ENCODE data around the gene MYO15A. TPM values are rescaled to one million over a fixed set of nuclear protein-coding genes. Genes with fewer than 3 reads are reported as not detected.

MYO15A gene
- polyA plus RNA-seq, 1 donor (not counting 4 experiments of a cell fraction or from before 2014, with no cell fraction given): 0.20 TPM

GRCh38 chr17:18159551-18160120, 51.1 kb downstream of the MYO15A start:
- H3K4me3 ChIP-seq (ENCODE audit: control insufficient read depth in 2 of 3, extremely low read depth in 1 of 3, insufficient read depth in 2 of 3, low read depth in 1 of 3, low read length in 3 of 3): no peak overlapping the region
- no peak overlapping the region for H2AFZ ChIP-seq (ENCODE audit: control insufficient read depth, low read length)
- peaks cover 9% of the 10 kb centered on the region for H3K4me1 ChIP-seq (ENCODE audit: control insufficient read depth, extremely low read depth, insufficient read depth, low read length)
- TF ChIP-seq EZH2 (IDR thresholded peaks at IDR 0.05; ENCODE audit: low read length): no peak
- no peak for TF ChIP-seq CTCF (optimal IDR thresholded peaks at IDR 0.05 in 1 of 3, IDR thresholded peaks at IDR 0.05 in 1 of 3, conservative IDR thresholded peaks at IDR 0.05 in 1 of 3; ENCODE audit: extremely low read depth in 1 of 3, insufficient read depth in 2 of 3, low read length in 3 of 3)
- no peak overlapping the region for H3K27ac ChIP-seq (ENCODE audit: control insufficient read depth, insufficient read depth, low read length)
- H4K20me1 ChIP-seq (ENCODE audit: control insufficient read depth, extremely low read depth, insufficient read depth, low read length): no peaks in the 10 kb centered on the region
- no peaks in the 10 kb centered on the region for H3K79me2 ChIP-seq (ENCODE audit: control insufficient read depth, insufficient read depth, low read length)
- no peak overlapping the region for H3K9ac ChIP-seq (ENCODE audit: control insufficient read depth, extremely low read depth, insufficient read depth, low read length)
- no peak overlapping the region for H3K4me2 ChIP-seq (ENCODE audit: control insufficient read depth, extremely low read depth, insufficient read depth, low read depth, low read length)
- H3K9me1 ChIP-seq (ENCODE audit: control insufficient read depth, extremely low read depth, insufficient read depth, low read length): no peaks in the 10 kb centered on the region
- no peaks in the 10 kb centered on the region for H3K27me3 ChIP-seq (ENCODE audit: control insufficient read depth, extremely low read depth, insufficient read depth, low read length)
- dilution Hi-C loops (cut with MboI; ENCODE audit: extremely low pct_ligation_motif_present, low sequenced_read_pairs): no loop called here
- no peaks in the 10 kb centered on the region for H3K9me3 ChIP-seq (ENCODE audit: control insufficient read depth, low read depth, low read length)
- H3K36me3 ChIP-seq (ENCODE audit: control insufficient read depth in 2 of 2, extremely low read depth in 1 of 2, insufficient read depth in 2 of 2, low read length in 2 of 2): no peaks in the 10 kb centered on the region
- FAIRE-seq (peak; percentile 26), DNase-seq (ENCODE audit: low read depth, low spot score) (no peak)

GRCh38 chr17:18160128-18160856, 51.7 kb downstream of the MYO15A start:
- dilution Hi-C loops (cut with MboI; ENCODE audit: extremely low pct_ligation_motif_present, low sequenced_read_pairs): no loop called here

More at GRCh38 chr17:18160128-18160856, 51.7 kb downstream of the MYO15A start:
- no peak overlapping the region for H3K4me2 ChIP-seq (ENCODE audit: control insufficient read depth, extremely low read depth, insufficient read depth, low read depth, low read length)
- no peak overlapping the region for H3K27ac ChIP-seq (ENCODE audit: control insufficient read depth, insufficient read depth, low read length)
- H3K27me3 ChIP-seq (ENCODE audit: control insufficient read depth, extremely low read depth, insufficient read depth, low read length): no peaks in the 10 kb centered on the region
- DNase-seq (ENCODE audit: low read depth, low spot score) (no peak), FAIRE-seq (no peak)
- no peak overlapping the region for H2AFZ ChIP-seq (ENCODE audit: control insufficient read depth, low read length)
- no peaks in the 10 kb centered on the region for H3K9me1 ChIP-seq (ENCODE audit: control insufficient read depth, extremely low read depth, insufficient read depth, low read length)
- no peaks in the 10 kb centered on the region for H3K79me2 ChIP-seq (ENCODE audit: control insufficient read depth, insufficient read depth, low read length)
- no peaks in the 10 kb centered on the region for H3K36me3 ChIP-seq (ENCODE audit: control insufficient read depth in 2 of 2, extremely low read depth in 1 of 2, insufficient read depth in 2 of 2, low read length in 2 of 2)
- H4K20me1 ChIP-seq (ENCODE audit: control insufficient read depth, extremely low read depth, insufficient read depth, low read length): no peaks in the 10 kb centered on the region
- TF ChIP-seq EZH2 (IDR thresholded peaks at IDR 0.05; ENCODE audit: low read length) (no peak), CTCF (optimal IDR thresholded peaks at IDR 0.05 in 1 of 3, IDR thresholded peaks at IDR 0.05 in 1 of 3, conservative IDR thresholded peaks at IDR 0.05 in 1 of 3; ENCODE audit: extremely low read depth in 1 of 3, insufficient read depth in 2 of 3, low read length in 3 of 3) (no peak)
- no peak overlapping the region for H3K4me3 ChIP-seq (ENCODE audit: control insufficient read depth in 2 of 3, extremely low read depth in 1 of 3, insufficient read depth in 2 of 3, low read depth in 1 of 3, low read length in 3 of 3)
- H3K9ac ChIP-seq (ENCODE audit: control insufficient read depth, extremely low read depth, insufficient read depth, low read length): no peak overlapping the region
- peaks cover 9% of the 10 kb centered on the region for H3K4me1 ChIP-seq (ENCODE audit: control insufficient read depth, extremely low read depth, insufficient read depth, low read length)
- no peaks in the 10 kb centered on the region for H3K9me3 ChIP-seq (ENCODE audit: control insufficient read depth, low read depth, low read length)

Measured in keratinocyte (primary cell).